Uterus (tissue), 4 donors: ENCODE data around the gene C6orf15. TPM values are rescaled to one million over a fixed set of nuclear protein-coding genes. Genes with fewer than 3 reads are reported as not detected.

Source experiments
- DNase-seq, 2 donors: peaks; one replicate each; pipeline ENCODE4 v3.0.0-alpha.2; 2019 to 2020
- H3K27ac ChIP-seq, 2 donors: fragments of 200-600 bp; sonication (generic); 1 replicate in 1 of 2; 2 replicates in 1 of 2; pipeline ENCODE4 v1.5.1; 2016 to 2018
- H3K27me3 ChIP-seq, 2 donors: fragments of 200-600 bp; sonication (generic); one replicate each; pipeline ENCODE4 v1.5.1; 2018 to 2019; ENCODE audit warnings: control low read depth in 1 of 2
- H3K36me3 ChIP-seq, 2 donors: fragments of 200-600 bp; sonication (generic); one replicate each; pipeline ENCODE4 v1.5.1; 2019; ENCODE audit warnings: control low read depth in 1 of 2
- H3K4me1 ChIP-seq, 2 donors: fragments of 200-600 bp; sonication (generic); one replicate each; pipeline ENCODE4 v1.5.1; 2018 to 2019; ENCODE audit warnings: control low read depth in 1 of 2
- H3K4me3 ChIP-seq, 2 donors: fragments of 200-600 bp; sonication (generic); 1 replicate in 1 of 2; 2 replicates in 1 of 2; pipeline ENCODE4 v1.5.1; 2018 to 2019; ENCODE audit warnings: mild to moderate bottlenecking in 1 of 2
- H3K9me3 ChIP-seq, 2 donors: fragments of 200-600 bp; sonication (generic); one replicate each; pipeline ENCODE4 v1.5.1; 2019; ENCODE audit warnings: control low read depth in 1 of 2
- POLR2A ChIP-seq, 2 donors: fragments of 450-650 bp; IDR thresholded peaks; one replicate each; pipeline ENCODE4 v1.6.1; 2016; ENCODE audit warnings: antibody characterized with exemption in 2 of 2, mild to moderate bottlenecking in 1 of 2, moderate library complexity in 1 of 2
- intact Hi-C: fragments of 100-400 bp; cut with DNase I; formaldehyde crosslinking; loops from one replicate; pipeline ENCODE4 v1.15.1; 2023; ENCODE audit warnings: low total_unique reads
- total RNA-seq, 4 donors: library from RNA; depleted of rRNA in 3 of 4; stranded (reverse); fragments of >200 nt in 3 of 4; gene quantifications; one replicate each; pipeline versions ENCODE4 v1.1.0 to v1.2.4, GENCODE V29; 2014 to 2023
- TF ChIP-seq, protein P1 (sequence below), 4 experiments: fragments of 200-600 bp in 2 of 4; fragments of 450-650 bp in 2 of 4; sonication (generic) in 2 of 4; IDR thresholded peaks; one replicate each; pipeline ENCODE4 v1.5.1; 2016 to 2019; ENCODE audit warnings: antibody characterized with exemption in 4 of 4, mild to moderate bottlenecking in 2 of 4, moderate library complexity in 1 of 4
- donor health status: DM: yes; HTN: yes; CAD: no.

C6orf15 gene
- total RNA-seq, 4 donors from 2014 or later = 0.35 TPM; not detected in 3

DNA sequence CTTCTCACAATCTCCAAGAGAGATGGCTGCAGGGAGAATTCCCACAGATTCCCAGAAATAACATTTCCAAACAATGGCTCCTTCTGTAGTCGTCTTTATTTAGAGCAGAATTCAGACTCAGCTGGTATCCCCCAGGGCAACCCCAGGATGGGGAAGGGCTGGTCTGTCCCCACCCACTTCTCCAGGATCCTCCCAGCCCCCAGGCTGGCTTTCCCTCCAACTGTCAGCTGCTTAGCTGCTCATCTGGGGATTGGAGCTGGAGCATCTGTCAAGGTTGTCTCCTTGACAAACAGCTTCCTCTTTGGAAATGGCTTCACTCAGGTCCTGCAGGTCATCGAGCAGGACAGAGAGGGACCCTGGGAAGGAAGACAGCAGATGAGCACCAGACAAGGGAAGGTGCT is 30.0 kb upstream of the C6orf15 start:
- H3K27me3 ChIP-seq = no peaks in the 10 kb centered on the region
- no peak for DNase-seq
- intact Hi-C loops = loop anchor here (5.0 kb wide), 1 partner anchor 50 kb away; no protein-coding TSS in a partner anchor
- H3K27ac ChIP-seq = no peak overlapping the region
- no peaks in the 10 kb centered on the region for H3K9me3 ChIP-seq
- H3K4me1 ChIP-seq = peaks cover 0 to 4% of the 10 kb centered on the region in 2 donors
- no peak for TF ChIP-seq POLR2A (IDR thresholded peaks at IDR 0.05)
- TF ChIP-seq, protein P1, sequence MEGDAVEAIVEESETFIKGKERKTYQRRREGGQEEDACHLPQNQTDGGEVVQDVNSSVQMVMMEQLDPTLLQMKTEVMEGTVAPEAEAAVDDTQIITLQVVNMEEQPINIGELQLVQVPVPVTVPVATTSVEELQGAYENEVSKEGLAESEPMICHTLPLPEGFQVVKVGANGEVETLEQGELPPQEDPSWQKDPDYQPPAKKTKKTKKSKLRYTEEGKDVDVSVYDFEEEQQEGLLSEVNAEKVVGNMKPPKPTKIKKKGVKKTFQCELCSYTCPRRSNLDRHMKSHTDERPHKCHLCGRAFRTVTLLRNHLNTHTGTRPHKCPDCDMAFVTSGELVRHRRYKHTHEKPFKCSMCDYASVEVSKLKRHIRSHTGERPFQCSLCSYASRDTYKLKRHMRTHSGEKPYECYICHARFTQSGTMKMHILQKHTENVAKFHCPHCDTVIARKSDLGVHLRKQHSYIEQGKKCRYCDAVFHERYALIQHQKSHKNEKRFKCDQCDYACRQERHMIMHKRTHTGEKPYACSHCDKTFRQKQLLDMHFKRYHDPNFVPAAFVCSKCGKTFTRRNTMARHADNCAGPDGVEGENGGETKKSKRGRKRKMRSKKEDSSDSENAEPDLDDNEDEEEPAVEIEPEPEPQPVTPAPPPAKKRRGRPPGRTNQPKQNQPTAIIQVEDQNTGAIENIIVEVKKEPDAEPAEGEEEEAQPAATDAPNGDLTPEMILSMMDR (IDR thresholded peaks at IDR 0.05) = no peak
- H3K4me3 ChIP-seq = no peak overlapping the region
- H3K36me3 ChIP-seq = no peaks in the 10 kb centered on the region

DNA sequence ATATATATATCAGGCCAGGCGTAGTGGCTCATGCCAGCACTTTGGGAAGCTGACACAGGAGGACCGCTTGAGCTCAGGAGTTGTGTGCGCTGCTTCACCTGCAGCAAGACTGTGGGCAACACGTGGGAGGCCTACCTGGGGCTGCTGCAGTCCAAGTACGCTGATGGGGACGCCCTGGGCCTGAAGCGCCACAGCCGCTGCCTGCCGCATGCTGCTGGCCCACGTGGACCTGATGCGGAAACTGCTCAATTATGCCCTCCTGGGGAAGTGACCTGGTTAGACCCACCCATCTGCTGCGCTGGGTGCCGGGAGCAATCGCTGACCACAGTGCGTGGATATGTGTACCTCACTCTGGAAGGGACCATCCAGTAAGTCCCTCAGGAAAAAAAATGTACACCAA is 28.3 kb upstream of the C6orf15 start:
- H3K36me3 ChIP-seq = no peaks in the 10 kb centered on the region
- no peak for DNase-seq
- no peak overlapping the region for H3K4me3 ChIP-seq
- H3K27ac ChIP-seq = no peak overlapping the region
- H3K4me1 ChIP-seq = peaks cover 0 to 4% of the 10 kb centered on the region in 2 donors
- H3K27me3 ChIP-seq = no peaks in the 10 kb centered on the region
- TF ChIP-seq, protein P1 (IDR thresholded peaks at IDR 0.05) = no peak
- TF ChIP-seq POLR2A (IDR thresholded peaks at IDR 0.05) = no peak
- no peaks in the 10 kb centered on the region for H3K9me3 ChIP-seq
- intact Hi-C loops = loop anchor here (5.0 kb wide), 1 partner anchor 52 kb away; no protein-coding TSS in a partner anchor

DNA sequence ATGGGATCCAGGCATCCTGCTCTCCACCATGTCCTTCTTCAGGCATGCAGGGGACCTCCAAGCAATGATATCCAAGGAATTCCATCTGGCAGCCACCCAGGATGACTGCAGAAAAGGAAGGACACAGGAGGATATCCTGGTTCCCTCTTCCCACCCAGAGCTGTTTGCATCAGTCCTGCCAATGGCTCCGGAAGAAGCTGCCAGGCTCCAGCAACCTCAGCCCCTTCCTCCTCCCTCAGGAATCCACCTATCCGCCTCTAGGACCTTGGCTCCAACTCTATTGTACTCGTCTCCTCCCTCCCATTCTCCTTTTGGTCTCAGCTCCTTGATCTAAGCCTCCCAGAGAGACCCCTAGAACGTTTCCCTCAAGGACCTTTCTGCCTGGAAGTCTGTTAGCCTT is 27.2 kb upstream of the C6orf15 start:
- H3K27me3 ChIP-seq = no peaks in the 10 kb centered on the region
- no peak for TF ChIP-seq POLR2A (IDR thresholded peaks at IDR 0.05)
- TF ChIP-seq, protein P1 (IDR thresholded peaks at IDR 0.05) = no peak
- H3K9me3 ChIP-seq = no peaks in the 10 kb centered on the region
- H3K36me3 ChIP-seq = no peaks in the 10 kb centered on the region
- intact Hi-C loops = loop anchor here (5.0 kb wide), 1 partner anchor 228 kb away; no protein-coding TSS in a partner anchor
- no peak overlapping the region for H3K4me3 ChIP-seq
- peaks cover 0 to 4% of the 10 kb centered on the region in 2 donors for H3K4me1 ChIP-seq
- H3K27ac ChIP-seq = no peak overlapping the region
- DNase-seq = no peak

DNA sequence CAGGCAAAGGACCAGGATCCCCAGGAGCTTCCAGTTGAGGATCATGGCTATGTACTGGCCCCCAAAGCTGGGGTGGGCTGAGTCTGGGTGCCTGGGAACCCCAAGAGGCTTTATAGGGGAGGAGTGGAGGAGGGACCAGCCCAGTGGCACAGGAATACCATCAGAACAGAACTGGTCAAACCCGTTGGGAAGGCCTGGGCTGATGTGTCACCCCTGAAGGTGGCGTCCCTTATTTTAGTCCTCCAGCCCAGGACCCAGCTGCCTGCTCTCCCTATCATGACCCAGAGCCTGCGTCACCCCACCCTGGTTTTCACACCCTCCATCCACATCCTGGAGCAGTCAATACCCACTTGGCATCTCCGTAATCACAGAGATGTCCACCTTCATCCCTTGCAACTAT is 26.6 kb upstream of the C6orf15 start, which contains the start of gene PSORS1C2:
PSORS1C2 (minus strand) TSS at position 85 of the 400 bp plus-strand sequence; CDS start at position 45, 40 bp downstream.
- TF ChIP-seq, protein P1 (IDR thresholded peaks at IDR 0.05) = no peak
- no peak for TF ChIP-seq POLR2A (IDR thresholded peaks at IDR 0.05)
- Histone ChIP-seq H3K9me3 (no peaks in the 10 kb centered on the region), H3K36me3 (no peaks in the 10 kb centered on the region), H3K27ac (no peak within 1 kb of the TSS), H3K4me1 (peaks cover 0 to 4% of the 10 kb centered on the region in 2 donors), H3K4me3 (no peak within 1 kb of the TSS), H3K27me3 (no peaks in the 10 kb centered on the region)
- intact Hi-C loops = loop anchor here (5.0 kb wide), 1 partner anchor 228 kb away; no protein-coding TSS in a partner anchor
- no peak for DNase-seq

DNA sequence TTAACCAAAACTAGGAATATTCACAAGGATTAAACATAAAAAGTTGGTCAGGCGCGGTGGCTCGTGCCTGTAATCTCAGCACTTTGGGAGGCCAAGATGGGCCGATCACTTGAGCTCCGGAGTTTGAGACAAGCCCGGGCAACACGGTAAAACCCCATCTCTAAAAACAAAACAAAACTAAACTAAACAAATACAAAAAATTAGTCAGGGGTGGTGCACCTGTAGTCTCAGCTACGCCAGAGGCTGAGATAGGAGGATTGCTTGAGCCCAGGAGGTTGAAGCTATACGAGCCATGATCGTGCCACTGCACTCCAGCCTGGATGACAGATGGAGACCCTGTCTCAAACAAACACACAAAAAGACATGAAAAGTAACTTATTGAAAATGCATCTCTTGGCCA is 23.3 kb upstream of the C6orf15 start:
- no peak for DNase-seq
- H3K27ac ChIP-seq = no peak overlapping the region
- intact Hi-C loops = loop anchor here (5.0 kb wide), 1 partner anchor 232 kb away; no protein-coding TSS in a partner anchor

More for the DNA sequence above, 23.3 kb upstream of the C6orf15 start:
- H3K4me1 ChIP-seq = peaks cover 0 to 4% of the 10 kb centered on the region in 2 donors
- no peaks in the 10 kb centered on the region for H3K36me3 ChIP-seq
- no peak overlapping the region for H3K4me3 ChIP-seq
- TF ChIP-seq, protein P1 (IDR thresholded peaks at IDR 0.05) = no peak
- TF ChIP-seq POLR2A (IDR thresholded peaks at IDR 0.05) = no peak
- no peaks in the 10 kb centered on the region for H3K27me3 ChIP-seq
- H3K9me3 ChIP-seq = no peaks in the 10 kb centered on the region
